NCI-H446 treated with DMSO at 0.1 percent for 48 hours (cell line): Measurements from ENCODE around the gene TAF11L13.

Experiments
- DNase-seq: peaks from one replicate; lab custom pipeline; 2025; lab: John Stamatoyannopoulos, UW

Gene TAF11L13

DNA sequence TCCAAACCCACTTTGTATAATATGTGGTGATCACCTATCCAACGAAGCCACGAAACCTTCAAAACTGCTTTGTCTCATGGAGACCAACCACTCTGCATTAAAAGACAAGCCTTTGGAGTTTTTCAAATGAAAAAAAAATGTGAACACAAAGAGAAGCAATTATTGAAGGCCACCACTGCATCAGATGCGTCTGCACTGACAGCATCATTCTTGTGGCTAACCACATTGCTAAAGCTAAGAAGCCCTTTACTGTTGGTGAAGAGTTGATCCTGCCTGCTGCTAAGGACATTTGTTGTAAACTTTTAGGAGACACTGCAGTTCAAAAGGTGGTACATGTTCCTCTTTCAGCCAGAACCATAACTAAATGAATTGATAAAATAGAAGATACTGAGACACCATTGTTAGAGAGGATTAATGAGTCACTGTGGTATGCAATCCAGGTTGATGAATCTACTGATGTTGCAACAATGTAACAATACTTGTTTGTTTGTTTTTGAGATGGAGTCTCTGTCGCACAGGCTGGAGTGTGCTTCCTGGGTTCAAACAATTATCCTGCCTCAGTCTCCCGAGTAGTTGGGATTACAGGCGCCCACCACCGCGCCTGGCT lies 47.8 kb downstream of the TAF11L13 start:
- DNase-seq, result no peak

DNA sequence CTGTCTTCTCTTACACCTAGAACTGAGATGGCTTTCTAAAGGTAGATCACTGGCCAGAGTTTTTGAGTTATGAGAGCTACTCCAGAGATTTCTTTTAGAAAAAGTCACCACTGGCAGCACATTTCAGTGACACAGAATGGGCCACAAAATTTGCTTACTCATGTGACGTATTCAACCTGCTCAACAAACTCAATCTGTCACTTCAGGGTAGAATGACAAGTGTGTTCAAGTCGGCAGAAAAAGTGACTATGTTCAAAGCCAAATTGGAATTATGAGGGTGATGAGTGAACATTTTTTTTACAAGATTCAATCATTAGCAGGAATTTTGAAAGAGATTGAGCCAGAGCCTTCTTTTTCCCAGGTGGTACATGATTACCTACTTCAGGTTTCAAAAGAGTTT lies 48.8 kb downstream of the TAF11L13 start:
- DNase-seq, result no peak
